HT1080 (cell line): Measurements from ENCODE around the gene MKRN2. TPM values are rescaled to one million over a fixed set of nuclear protein-coding genes. Genes with fewer than 3 reads are reported as not detected.
"Not testable (repeated sequence)": the region's sequence is repeated elsewhere in the genome, so short reads cannot be mapped to it uniquely, and the experiment has no call there.

ENCODE experiments used
- DNase-seq: peaks from one replicate; pipeline ENCODE4 v3.0.0-alpha.2; 2015; ENCODE audit warnings: low read depth
- total RNA-seq: library from RNA; depleted of rRNA; stranded (reverse); fragments of >200 nt; shearing (Covaris generic); gene quantifications from 2 replicates; pipeline ENCODE4 v1.2.3, GENCODE V29; 2014

The MKRN2 gene
- total RNA-seq, 1 experiment from 2014 or later: 37.3 TPM

- no peak for DNase-seq
These were observed 28.3 kb downstream of the MKRN2 start for GRCh38 chr3:12585181-12585580.

GRCh38 chr3:12585970-12586369, 29.1 kb downstream of the MKRN2 start:
- no peak for DNase-seq

- no peak for DNase-seq
These were observed 29.5 kb downstream of the MKRN2 start for GRCh38 chr3:12586403-12586802.

GRCh38 chr3:12588039-12589009, 31.4 kb downstream of the MKRN2 start:
- peak; percentile 41 for DNase-seq

GRCh38 chr3:12590096-12590495, 33.2 kb downstream of the MKRN2 start:
- DNase-seq: no peak

- DNase-seq: no peak
These were observed 34.6 kb downstream of the MKRN2 start for GRCh38 chr3:12591456-12591855.

GRCh38 chr3:12591997-12592715, 35.3 kb downstream of the MKRN2 start:
- DNase-seq: no peak

- no peak for DNase-seq
These were observed 36.6 kb downstream of the MKRN2 start for GRCh38 chr3:12593473-12593872.

GRCh38 chr3:12598890-12599289, 42.0 kb downstream of the MKRN2 start:
- DNase-seq: no peak

- DNase-seq: no peak
These were observed 44.2 kb downstream of the MKRN2 start for GRCh38 chr3:12601072-12601471.

GRCh38 chr3:12603969-12604368, 47.1 kb downstream of the MKRN2 start:
- DNase-seq: no peak

GRCh38 chr3:12608376-12608775, 51.5 kb downstream of the MKRN2 start:
- DNase-seq: no peak

- no peak for DNase-seq
These were observed 54.2 kb downstream of the MKRN2 start for GRCh38 chr3:12611117-12611516.

GRCh38 chr3:12612514-12613226, 55.8 kb downstream of the MKRN2 start:
- DNase-seq: no peak

GRCh38 chr3:12613250-12613649, 56.4 kb downstream of the MKRN2 start:
- no peak for DNase-seq

- no peak for DNase-seq
These were observed 58.4 kb downstream of the MKRN2 start for GRCh38 chr3:12615266-12615665.

- DNase-seq: no peak
These were observed 61.5 kb downstream of the MKRN2 start for GRCh38 chr3:12618426-12618825.

- no peak for DNase-seq
These were observed 63.4 kb downstream of the MKRN2 start for GRCh38 chr3:12620305-12620704.

- DNase-seq: no peak
These were observed 63.8 kb downstream of the MKRN2 start for GRCh38 chr3:12620729-12621128.

- no peak for DNase-seq
These were observed 65.4 kb downstream of the MKRN2 start for GRCh38 chr3:12622335-12622734.

GRCh38 chr3:12624056-12624455, 67.2 kb downstream of the MKRN2 start:
- no peak for DNase-seq

GRCh38 chr3:12624964-12625363, 68.1 kb downstream of the MKRN2 start:
- DNase-seq: not testable (repeated sequence)
